Measurements from ENCODE around the gene RAB3IP. TPM values are rescaled to one million over a fixed set of nuclear protein-coding genes. Genes with fewer than 3 reads are reported as not detected.
"Not testable (repeated sequence)": the region's sequence is repeated elsewhere in the genome, so short reads cannot be mapped to it uniquely, and the experiment has no call there.

RAB3IP gene
- total RNA-seq, 2 donors from 2014 or later, result 19.6 to 27.7 TPM

DNA sequence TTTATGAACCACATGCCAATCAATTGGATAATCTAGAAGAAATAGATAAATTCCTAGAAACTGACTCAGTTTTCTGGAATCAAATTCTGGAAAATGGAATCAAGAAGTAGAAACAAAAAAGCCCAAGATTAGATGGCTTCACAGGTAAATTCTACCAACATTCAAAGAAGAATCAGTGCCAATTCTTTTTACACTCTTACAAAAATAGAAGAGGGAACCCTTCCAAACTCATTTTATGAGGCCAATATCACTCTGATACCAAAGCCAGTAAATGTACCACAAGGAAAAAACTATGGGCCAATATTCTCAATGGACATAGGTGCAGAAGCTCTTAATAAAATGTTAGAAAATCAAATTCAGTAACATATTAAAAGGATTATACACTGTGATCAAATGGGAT, 50.7 kb downstream of the RAB3IP start:
- no peak overlapping the region for H3K27ac Mint-ChIP-seq
- H3K36me3 Mint-ChIP-seq, result peaks cover 19% of the 10 kb centered on the region
- no peaks in the 10 kb centered on the region for H3K4me1 Mint-ChIP-seq (ENCODE audit: low read depth in 2 of 2)
- no peaks in the 10 kb centered on the region for H3K27me3 Mint-ChIP-seq
- peaks cover 14% of the 10 kb centered on the region for H3K9me3 Mint-ChIP-seq
- DNase-seq (ENCODE audit: low spot score) (no peak), ATAC-seq (no peak)
- H3K4me3 Mint-ChIP-seq, result no peak overlapping the region

GRCh38 chr12:69792533-69792932, 53.9 kb downstream of the RAB3IP start:
- Mint-ChIP-seq H3K36me3 (peaks cover 25% of the 10 kb centered on the region), H3K27ac (no peak overlapping the region), H3K9me3 (peaks cover 14% of the 10 kb centered on the region), H3K4me3 (no peak overlapping the region), H3K4me1 (ENCODE audit: low read depth in 2 of 2) (no peaks in the 10 kb centered on the region), H3K27me3 (no peaks in the 10 kb centered on the region)
- ATAC-seq, result no peak
- no peak for DNase-seq (ENCODE audit: low spot score)

- H3K27ac Mint-ChIP-seq; H3K4me3 Mint-ChIP-seq; H3K4me1 Mint-ChIP-seq (ENCODE audit: low read depth in 2 of 2); H3K27me3 Mint-ChIP-seq; ATAC-seq; DNase-seq (ENCODE audit: low spot score): not testable (repeated sequence)
- H3K9me3 Mint-ChIP-seq, result peaks cover 16% of the 10 kb centered on the region
- peaks cover 28% of the 10 kb centered on the region for H3K36me3 Mint-ChIP-seq
Measured at GRCh38 chr12:69807101-69807897, 68.6 kb downstream of the RAB3IP start.

DNA sequence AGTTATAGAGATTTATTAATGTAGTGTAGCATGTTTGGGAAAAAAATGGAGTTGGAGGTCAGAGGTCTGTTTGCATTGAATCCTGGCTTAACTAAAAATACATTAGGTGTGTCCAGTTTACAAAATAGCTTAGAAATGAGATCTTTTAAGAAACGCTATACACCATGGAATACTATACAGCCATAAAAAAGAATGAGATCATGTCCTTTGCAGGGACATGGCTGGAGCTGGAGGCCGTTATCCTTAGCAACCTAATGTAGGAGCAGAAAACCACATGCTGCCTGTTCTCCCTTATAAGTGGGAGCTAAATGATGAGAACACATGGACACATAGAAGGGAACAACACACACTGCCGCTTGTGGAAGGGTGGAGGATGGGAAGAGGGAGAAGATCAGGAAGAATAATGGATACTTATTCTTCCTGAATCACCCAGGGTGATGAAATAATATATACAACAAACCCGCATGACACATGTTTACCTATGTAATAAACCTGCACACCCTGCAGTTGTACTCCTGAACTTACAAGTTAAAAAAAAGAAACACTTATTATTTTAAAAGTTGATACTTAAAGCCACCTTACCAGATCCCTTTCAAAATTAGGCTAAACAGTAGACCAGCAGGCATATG, 72.3 kb downstream of the RAB3IP start:
- Mint-ChIP-seq H3K27me3 (no peaks in the 10 kb centered on the region), H3K27ac (no peak overlapping the region), H3K9me3 (peaks cover 16% of the 10 kb centered on the region), H3K4me1 (ENCODE audit: low read depth in 2 of 2) (no peaks in the 10 kb centered on the region), H3K36me3 (peaks cover 28% of the 10 kb centered on the region), H3K4me3 (no peak overlapping the region)
- DNase-seq (ENCODE audit: low spot score) (no peak), ATAC-seq (no peak)

DNA sequence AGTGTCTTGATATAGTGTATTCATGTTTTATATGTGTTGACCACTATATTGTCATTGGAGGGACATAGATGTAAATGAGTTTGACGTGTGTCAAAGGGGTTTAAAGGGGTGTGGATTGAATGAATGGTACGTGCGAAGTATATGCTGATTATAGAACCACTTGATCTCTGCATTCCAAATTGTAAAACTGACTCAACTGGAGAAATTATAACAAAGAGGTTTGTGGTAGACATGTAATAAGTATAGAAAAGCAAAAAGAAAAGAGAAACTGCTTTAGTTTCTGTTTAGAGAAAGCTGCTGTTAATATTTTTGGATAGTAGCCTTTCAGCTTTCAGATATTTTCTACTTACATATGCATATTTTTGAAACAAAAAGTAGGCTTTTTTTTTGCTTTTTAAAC, 77.4 kb downstream of the RAB3IP start:
- DNase-seq (ENCODE audit: low spot score) (no peak), ATAC-seq (no peak)
- Mint-ChIP-seq H3K27me3 (no peaks in the 10 kb centered on the region), H3K4me3 (no peak overlapping the region), H3K36me3 (no peaks in the 10 kb centered on the region), H3K4me1 (ENCODE audit: low read depth in 2 of 2) (no peaks in the 10 kb centered on the region), H3K9me3 (no peaks in the 10 kb centered on the region), H3K27ac (no peak overlapping the region)

GRCh38 chr12:69821032-69821455, 82.4 kb downstream of the RAB3IP start:
- Mint-ChIP-seq H3K4me1 (ENCODE audit: low read depth in 2 of 2) (no peaks in the 10 kb centered on the region), H3K27ac (no peak overlapping the region), H3K27me3 (peaks cover 9 to 10% of the 10 kb centered on the region in 2 donors), H3K9me3 (no peaks in the 10 kb centered on the region), H3K4me3 (no peak overlapping the region), H3K36me3 (no peaks in the 10 kb centered on the region)
- DNase-seq (ENCODE audit: low spot score) (no peak), ATAC-seq (no peak)

DNA sequence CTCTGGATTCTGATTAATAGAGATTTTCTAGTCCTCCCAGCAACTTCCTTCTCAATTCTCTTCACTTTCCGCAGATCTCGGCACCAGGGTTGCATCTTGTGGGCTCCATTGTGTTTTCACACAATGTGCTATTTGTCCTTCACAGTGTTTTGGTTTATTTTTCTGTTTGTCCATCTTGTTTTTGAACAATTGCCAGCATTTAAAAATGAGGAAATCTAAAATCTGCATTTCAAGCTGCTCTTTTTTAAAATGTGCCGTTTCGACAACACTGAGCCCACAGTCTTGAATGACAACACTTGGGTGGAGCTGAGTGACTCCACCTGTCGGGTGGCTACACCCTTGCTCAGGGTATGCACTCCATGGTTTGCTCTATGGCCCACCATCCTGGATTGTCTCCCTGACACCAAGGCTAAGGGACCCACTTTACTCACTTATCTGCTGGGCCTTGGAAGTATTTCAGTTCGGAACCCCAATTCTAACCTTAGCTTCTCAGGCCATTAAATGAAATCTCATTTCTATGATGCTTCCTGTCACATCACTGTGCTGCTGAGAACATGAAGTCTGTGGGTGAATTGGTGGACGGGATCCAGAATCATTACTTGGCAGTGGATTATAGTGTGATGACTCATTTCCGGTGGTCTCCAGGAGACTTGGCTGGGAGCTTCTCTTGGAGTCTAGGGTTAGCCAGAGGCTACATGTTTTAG, 82.9 kb downstream of the RAB3IP start:
- Mint-ChIP-seq H3K4me1 (ENCODE audit: low read depth in 2 of 2) (no peaks in the 10 kb centered on the region), H3K27me3 (peaks cover 9 to 10% of the 10 kb centered on the region in 2 donors), H3K36me3 (no peaks in the 10 kb centered on the region), H3K27ac (no peak overlapping the region), H3K4me3 (no peak overlapping the region), H3K9me3 (no peaks in the 10 kb centered on the region)
- ATAC-seq (no peak), DNase-seq (ENCODE audit: low spot score) (no peak)

- Mint-ChIP-seq H3K9me3 (no peaks in the 10 kb centered on the region), H3K27me3 (peaks cover 9 to 13% of the 10 kb centered on the region in 2 donors), H3K4me3 (no peak overlapping the region), H3K36me3 (no peaks in the 10 kb centered on the region), H3K27ac (no peak overlapping the region), H3K4me1 (ENCODE audit: low read depth in 2 of 2) (no peaks in the 10 kb centered on the region)
- ATAC-seq, result no peak
- no peak for DNase-seq (ENCODE audit: low spot score)
Measured at GRCh38 chr12:69822201-69822860, 83.7 kb downstream of the RAB3IP start.

GRCh38 chr12:69824028-69824427, 85.4 kb downstream of the RAB3IP start:
- Mint-ChIP-seq H3K27me3 (peaks cover 9 to 13% of the 10 kb centered on the region in 2 donors), H3K27ac (no peak overlapping the region), H3K4me1 (ENCODE audit: low read depth in 2 of 2) (no peaks in the 10 kb centered on the region), H3K9me3 (no peaks in the 10 kb centered on the region), H3K4me3 (no peak overlapping the region), H3K36me3 (no peaks in the 10 kb centered on the region)
- ATAC-seq (no peak), DNase-seq (ENCODE audit: low spot score) (no peak)

DNA sequence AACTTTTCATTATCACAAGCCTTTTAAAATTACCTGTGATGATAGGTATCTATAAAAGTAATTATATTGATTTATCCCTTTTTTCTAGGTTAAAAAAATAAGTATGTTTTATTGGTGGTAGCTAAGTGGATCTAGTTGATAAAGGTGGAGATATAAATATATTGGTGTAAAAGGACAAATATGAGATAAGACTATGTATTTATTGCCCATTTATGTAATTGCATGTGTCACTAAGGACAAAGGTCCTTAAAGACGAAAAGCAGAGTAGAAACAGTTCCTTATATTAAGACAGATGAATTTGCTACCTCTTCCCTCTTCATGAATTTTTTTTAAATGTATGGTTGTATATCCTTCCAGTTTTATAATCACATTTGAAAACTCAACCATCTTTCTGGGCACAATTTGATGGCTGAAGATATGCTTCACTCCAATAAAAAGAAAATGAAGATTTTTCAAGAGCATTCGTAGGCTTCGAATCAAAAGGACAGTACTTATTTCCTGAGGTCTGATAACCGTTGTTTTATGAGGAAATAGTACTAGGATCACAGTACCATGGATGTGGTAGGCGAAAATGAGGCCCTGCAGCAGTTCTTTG, 86.4 kb downstream of the RAB3IP start, which contains the start of gene MYRFL:
Gene MYRFL, plus strand, starts transcription at position 262 of the 595 bp plus-strand sequence. Its CDS starts 291 bp downstream, at position 553.
- H3K27ac Mint-ChIP-seq, result no peak within 1 kb of the TSS
- H3K9me3 Mint-ChIP-seq, result no peaks in the 10 kb centered on the region
- H3K4me3 Mint-ChIP-seq, result no peak within 1 kb of the TSS
- no peaks in the 10 kb centered on the region for H3K4me1 Mint-ChIP-seq (ENCODE audit: low read depth in 2 of 2)
- H3K27me3 Mint-ChIP-seq, result peaks cover 9 to 13% of the 10 kb centered on the region in 2 donors
- H3K36me3 Mint-ChIP-seq, result no peaks in the 10 kb centered on the region
- no peak for ATAC-seq
- no peak for DNase-seq (ENCODE audit: low spot score)

DNA sequence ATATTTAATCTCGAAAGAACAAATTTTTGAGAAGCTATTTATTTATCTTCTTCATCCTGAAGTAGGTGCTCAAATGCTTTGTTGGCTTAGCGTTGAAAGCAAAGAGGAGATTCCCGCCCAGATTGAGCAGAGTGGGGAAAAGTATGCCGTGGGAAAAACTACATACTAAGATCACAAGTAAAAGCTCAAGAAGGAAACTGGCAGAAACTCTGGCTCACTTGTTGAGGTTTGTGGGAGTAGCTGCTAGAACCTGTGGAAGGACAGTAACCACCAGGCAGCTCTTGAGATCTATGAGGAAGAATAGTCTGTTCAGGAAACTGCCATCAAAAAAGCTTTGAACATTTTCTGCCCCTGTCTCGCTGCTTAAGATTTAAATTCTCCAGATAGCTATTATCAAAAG, 90.2 kb downstream of the RAB3IP start:
- H3K27me3 Mint-ChIP-seq, result peaks cover 19 to 25% of the 10 kb centered on the region in 2 donors
- no peaks in the 10 kb centered on the region for H3K4me1 Mint-ChIP-seq (ENCODE audit: low read depth in 2 of 2)
- DNase-seq (ENCODE audit: low spot score), result no peak
- no peak overlapping the region for H3K4me3 Mint-ChIP-seq
- no peaks in the 10 kb centered on the region for H3K36me3 Mint-ChIP-seq
- H3K27ac Mint-ChIP-seq, result no peak overlapping the region
- H3K9me3 Mint-ChIP-seq, result no peaks in the 10 kb centered on the region
- no peak for ATAC-seq

DNA sequence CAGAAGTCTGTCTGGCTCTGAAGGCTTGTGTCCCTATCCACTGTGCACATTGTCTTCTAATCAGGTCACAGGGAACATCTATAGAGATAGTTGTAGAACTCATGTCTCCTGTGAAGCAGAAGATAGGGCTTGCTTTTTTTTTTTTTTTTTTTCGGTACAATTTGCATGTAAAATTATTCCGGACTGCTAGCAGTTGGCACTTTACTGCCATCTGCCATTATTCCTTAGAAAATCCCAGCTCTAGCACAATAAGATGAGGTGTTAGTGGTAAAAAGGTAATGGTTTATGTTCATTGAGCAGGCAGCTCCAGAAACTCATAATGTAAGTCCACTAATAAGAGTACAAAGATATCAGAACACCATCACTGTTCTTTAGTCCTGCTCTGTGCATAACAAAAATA, 95.0 kb downstream of the RAB3IP start:
- Mint-ChIP-seq H3K27me3 (peaks cover 17 to 43% of the 10 kb centered on the region in 2 donors), H3K4me3 (no peak overlapping the region), H3K9me3 (no peaks in the 10 kb centered on the region), H3K27ac (no peak overlapping the region), H3K36me3 (no peaks in the 10 kb centered on the region), H3K4me1 (ENCODE audit: low read depth in 2 of 2) (no peaks in the 10 kb centered on the region)
- DNase-seq (ENCODE audit: low spot score) (no peak), ATAC-seq (no peak)

DNA sequence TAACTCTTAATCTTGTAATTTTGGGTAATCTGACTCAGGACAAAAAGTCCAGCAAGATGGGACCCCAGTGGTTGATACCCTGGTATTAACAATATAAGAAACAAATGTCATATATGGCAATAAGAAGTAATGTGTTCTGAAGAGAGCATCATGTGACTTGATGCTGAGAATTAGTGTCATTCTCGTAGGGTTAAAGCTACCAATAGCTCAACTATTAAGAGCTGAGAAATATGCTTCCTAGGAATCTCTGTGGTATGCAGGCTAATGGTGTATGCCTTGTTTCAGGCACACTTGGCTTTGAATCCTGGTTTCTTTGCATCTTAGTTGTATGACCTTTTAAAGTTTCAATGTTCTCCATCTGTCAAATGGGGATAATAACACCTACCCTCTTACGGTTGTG, 95.5 kb downstream of the RAB3IP start:
- Mint-ChIP-seq H3K27me3 (peaks cover 19 to 44% of the 10 kb centered on the region in 2 donors), H3K4me3 (no peak overlapping the region), H3K36me3 (no peaks in the 10 kb centered on the region), H3K27ac (no peak overlapping the region), H3K4me1 (ENCODE audit: low read depth in 2 of 2) (no peaks in the 10 kb centered on the region), H3K9me3 (no peaks in the 10 kb centered on the region)
- DNase-seq (ENCODE audit: low spot score), result no peak
- ATAC-seq, result no peak
